Measurements from ENCODE around the gene MBLAC1. TPM values are rescaled to one million over a fixed set of nuclear protein-coding genes. Genes with fewer than 3 reads are reported as not detected.

The MBLAC1 gene
- total RNA-seq, 2 donors from 2014 or later, result 3.8 to 4.2 TPM

GRCh38 chr7:100106633-100107032, 20.1 kb upstream of the MBLAC1 start:
- H3K27me3 Mint-ChIP-seq, result no peaks in the 10 kb centered on the region
- H3K36me3 Mint-ChIP-seq (ENCODE audit: low read depth), result peaks cover 66% of the 10 kb centered on the region
- no peak overlapping the region for H3K4me3 Mint-ChIP-seq
- H3K4me1 Mint-ChIP-seq, result peaks cover 5% of the 10 kb centered on the region
- no peak for ATAC-seq (replicated peaks)
- H3K9me3 Mint-ChIP-seq, result no peaks in the 10 kb centered on the region
- H3K27ac Mint-ChIP-seq, result no peak overlapping the region

GRCh38 chr7:100107125-100107737, 19.5 kb upstream of the MBLAC1 start:
- H3K36me3 Mint-ChIP-seq (ENCODE audit: low read depth), result peaks cover 69% of the 10 kb centered on the region

GRCh38 chr7:100107890-100108289, 18.9 kb upstream of the MBLAC1 start:
- H3K27ac Mint-ChIP-seq, result no peak overlapping the region
- no peaks in the 10 kb centered on the region for H3K27me3 Mint-ChIP-seq
- no peaks in the 10 kb centered on the region for H3K4me1 Mint-ChIP-seq
- H3K4me3 Mint-ChIP-seq, result no peak overlapping the region
- H3K36me3 Mint-ChIP-seq (ENCODE audit: low read depth), result peaks cover 76% of the 10 kb centered on the region
- no peak for ATAC-seq (replicated peaks)
- H3K9me3 Mint-ChIP-seq, result no peaks in the 10 kb centered on the region

More at GRCh38 chr7:100107125-100107737, 19.5 kb upstream of the MBLAC1 start:
- no peaks in the 10 kb centered on the region for H3K9me3 Mint-ChIP-seq
- ATAC-seq (replicated peaks), result no peak
- H3K27me3 Mint-ChIP-seq, result no peaks in the 10 kb centered on the region
- H3K4me3 Mint-ChIP-seq, result no peak overlapping the region
- peaks cover 5% of the 10 kb centered on the region for H3K4me1 Mint-ChIP-seq
- no peak overlapping the region for H3K27ac Mint-ChIP-seq

- Mint-ChIP-seq H3K4me3 (no peak overlapping the region), H3K27ac (peak overlapping the region; percentile 20), H3K4me1 (no peaks in the 10 kb centered on the region), H3K36me3 (ENCODE audit: low read depth) (peaks cover 73% of the 10 kb centered on the region), H3K27me3 (no peaks in the 10 kb centered on the region), H3K9me3 (no peaks in the 10 kb centered on the region)
- ATAC-seq (replicated peaks), result no peak
Measured at GRCh38 chr7:100109521-100110163, 17.1 kb upstream of the MBLAC1 start.

DNA sequence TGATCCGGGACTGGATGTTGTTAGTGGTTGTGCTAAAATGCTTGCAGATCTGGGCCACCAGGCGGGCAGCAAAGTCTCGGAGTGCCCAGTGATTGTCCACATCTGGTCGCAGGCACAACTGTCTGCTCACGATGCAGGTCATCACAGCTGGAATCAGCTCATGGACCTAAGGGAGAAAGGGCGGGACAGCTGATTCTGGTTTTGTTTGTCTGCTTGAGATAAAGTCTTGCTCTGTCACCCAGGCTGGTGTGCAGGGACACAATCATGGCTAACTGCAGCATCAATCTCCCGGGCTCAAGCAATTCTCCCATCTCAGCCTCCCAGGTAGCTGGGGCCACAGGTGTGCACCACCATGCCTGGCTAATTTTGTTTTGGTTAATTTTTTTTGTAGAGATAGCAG, 15.6 kb upstream of the MBLAC1 start:
- Mint-ChIP-seq H3K27me3 (no peaks in the 10 kb centered on the region), H3K9me3 (no peaks in the 10 kb centered on the region), H3K36me3 (ENCODE audit: low read depth) (peaks cover 73% of the 10 kb centered on the region), H3K27ac (no peak overlapping the region), H3K4me1 (no peaks in the 10 kb centered on the region), H3K4me3 (no peak overlapping the region)
- no peak for ATAC-seq (replicated peaks)

- H3K4me1 Mint-ChIP-seq, result peaks cover 5% of the 10 kb centered on the region
- no peaks in the 10 kb centered on the region for H3K9me3 Mint-ChIP-seq
- H3K27me3 Mint-ChIP-seq, result no peaks in the 10 kb centered on the region
- no peak overlapping the region for H3K4me3 Mint-ChIP-seq
- H3K27ac Mint-ChIP-seq, result no peak overlapping the region
- H3K36me3 Mint-ChIP-seq (ENCODE audit: low read depth), result peaks cover 69% of the 10 kb centered on the region
- no peak for ATAC-seq (replicated peaks)
Measured at GRCh38 chr7:100111914-100112313, 14.9 kb upstream of the MBLAC1 start.

DNA sequence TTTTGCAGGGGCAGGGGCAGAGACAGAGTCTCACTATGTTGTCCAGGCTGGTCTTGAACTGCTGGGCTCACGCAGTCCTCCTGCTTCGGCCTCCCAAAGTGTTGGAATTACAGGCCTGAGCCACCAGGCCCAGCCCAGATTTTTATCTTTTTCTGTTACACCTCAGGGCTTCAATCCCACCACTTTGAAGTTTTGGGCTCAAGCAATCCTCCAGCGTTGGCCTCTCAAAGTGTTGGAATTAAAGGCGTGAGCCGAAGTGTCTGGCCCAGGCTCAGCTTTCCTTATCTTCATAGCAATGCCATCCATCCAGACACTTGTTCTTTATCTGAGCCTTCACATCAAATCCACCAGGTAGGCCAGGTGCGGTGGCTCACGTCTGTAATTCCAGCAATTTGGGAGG, 11.7 kb upstream of the MBLAC1 start:
- no peak for ATAC-seq (replicated peaks)
- no peaks in the 10 kb centered on the region for H3K9me3 Mint-ChIP-seq
- H3K27ac Mint-ChIP-seq, result no peak overlapping the region
- peaks cover 5% of the 10 kb centered on the region for H3K4me1 Mint-ChIP-seq
- peaks cover 52% of the 10 kb centered on the region for H3K36me3 Mint-ChIP-seq (ENCODE audit: low read depth)
- H3K4me3 Mint-ChIP-seq, result no peak overlapping the region
- H3K27me3 Mint-ChIP-seq, result no peaks in the 10 kb centered on the region

- Mint-ChIP-seq H3K4me3 (peak overlapping the region; percentile 92), H3K4me1 (peaks cover 5% of the 10 kb centered on the region), H3K27ac (peak overlapping the region; percentile 100), H3K27me3 (no peaks in the 10 kb centered on the region), H3K36me3 (ENCODE audit: low read depth) (peaks cover 30% of the 10 kb centered on the region), H3K9me3 (no peaks in the 10 kb centered on the region)
- no peak for ATAC-seq (replicated peaks)
Measured at GRCh38 chr7:100118388-100119071, 8.2 kb upstream of the MBLAC1 start.

DNA sequence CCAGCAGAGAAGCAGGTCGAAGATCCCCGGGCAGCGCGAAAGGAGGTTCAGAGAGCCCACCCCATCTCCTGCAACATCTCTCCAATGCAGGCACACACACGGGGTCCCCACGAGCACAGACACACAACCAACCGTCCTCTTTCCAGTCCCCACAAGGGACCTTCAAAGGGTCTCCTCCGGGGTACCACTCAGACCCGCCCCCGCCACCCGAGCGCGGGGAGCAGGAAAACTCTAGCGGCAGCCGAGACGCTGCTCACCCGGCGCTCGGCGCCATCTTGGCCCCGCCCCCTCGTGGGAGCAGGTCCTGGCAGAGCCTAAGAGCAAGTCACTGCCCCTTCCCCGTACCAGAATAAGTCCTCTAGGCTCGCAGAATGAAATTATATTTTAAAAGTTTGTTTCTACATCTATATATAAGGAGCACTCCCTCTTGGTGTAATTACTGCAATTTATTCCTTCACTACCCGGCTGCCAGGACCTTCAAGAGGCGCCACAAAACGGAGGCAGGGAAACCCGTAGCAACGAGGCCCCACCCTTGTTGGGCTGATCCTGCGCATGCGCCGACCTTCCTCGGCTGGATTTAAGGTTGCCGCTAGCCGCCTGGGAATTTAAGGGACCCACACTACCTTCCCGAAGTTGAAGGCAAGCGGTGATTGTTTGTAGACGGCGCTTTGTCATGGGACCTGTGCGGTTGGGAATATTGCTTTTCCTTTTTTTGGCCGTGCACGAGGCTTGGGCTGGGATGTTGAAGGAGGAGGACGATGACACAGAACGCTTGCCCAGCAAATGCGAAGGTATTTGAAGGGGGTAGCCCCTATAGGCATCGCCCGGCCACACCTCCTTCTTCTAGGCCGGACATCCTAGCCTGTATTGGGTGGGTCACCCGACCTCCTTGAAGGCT, 7.4 kb upstream of the MBLAC1 start, which contains the start of the genes CNPY4 and TAF6:
TSS of gene CNPY4 (plus strand) at position 563 of the 898 bp plus-strand sequence. CDS start at position 674, 111 bp downstream.
TSS of gene TAF6 (minus strand) at position 287 of the 898 bp plus-strand sequence. CDS start 5,149 bp downstream, outside the sequence.
- Mint-ChIP-seq H3K4me1 (peaks cover 5% of the 10 kb centered on the region), H3K4me3 (peak within 1 kb of the TSS; percentile 92), H3K27ac (peak within 1 kb of the TSS; percentile 100), H3K27me3 (no peaks in the 10 kb centered on the region), H3K36me3 (ENCODE audit: low read depth) (peaks cover 28% of the 10 kb centered on the region), H3K9me3 (no peaks in the 10 kb centered on the region)
- peak; percentile 85 for ATAC-seq (replicated peaks)

DNA sequence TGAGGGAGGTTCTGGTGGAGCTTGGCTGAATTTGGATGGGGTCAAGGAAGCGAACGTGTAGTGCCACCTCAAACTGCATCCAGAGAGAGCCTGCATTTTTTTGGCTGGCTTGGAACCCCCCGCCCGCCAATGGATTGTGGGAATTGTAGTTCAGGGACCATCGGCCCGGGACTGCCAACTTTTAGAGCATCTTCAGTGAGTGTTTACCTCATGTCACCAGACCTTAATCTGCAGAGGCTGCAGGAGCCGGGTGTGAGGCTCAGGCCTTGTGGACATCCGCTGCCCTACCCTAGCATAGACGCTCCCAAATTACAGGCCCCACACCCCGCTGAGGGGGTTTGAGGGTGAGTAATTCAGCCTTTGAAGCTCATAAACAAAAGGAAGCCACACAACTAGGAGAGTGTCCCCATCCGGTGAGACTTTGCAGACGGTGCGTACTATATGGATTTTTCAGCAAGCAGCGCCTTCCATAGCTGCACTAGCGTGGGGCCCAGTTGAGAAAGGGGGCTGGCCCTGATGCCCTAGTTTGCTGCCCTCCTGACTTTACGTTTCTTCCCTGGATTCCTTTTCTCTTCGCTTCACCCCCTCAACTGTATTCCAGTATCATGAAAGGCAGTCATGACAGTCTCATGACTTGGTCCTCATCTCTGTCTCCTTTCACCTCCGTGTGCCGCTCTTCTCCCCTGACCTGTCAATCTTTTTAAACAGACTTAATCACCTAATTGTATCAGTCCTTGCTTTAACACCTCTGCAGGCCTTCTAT, 6.6 kb upstream of the MBLAC1 start:
- Mint-ChIP-seq H3K4me1 (peaks cover 10% of the 10 kb centered on the region), H3K4me3 (peak overlapping the region; percentile 92), H3K36me3 (ENCODE audit: low read depth) (peaks cover 34% of the 10 kb centered on the region), H3K27me3 (no peaks in the 10 kb centered on the region), H3K27ac (peak overlapping the region; percentile 100), H3K9me3 (no peaks in the 10 kb centered on the region)
- ATAC-seq (replicated peaks), result peak; percentile 70

DNA sequence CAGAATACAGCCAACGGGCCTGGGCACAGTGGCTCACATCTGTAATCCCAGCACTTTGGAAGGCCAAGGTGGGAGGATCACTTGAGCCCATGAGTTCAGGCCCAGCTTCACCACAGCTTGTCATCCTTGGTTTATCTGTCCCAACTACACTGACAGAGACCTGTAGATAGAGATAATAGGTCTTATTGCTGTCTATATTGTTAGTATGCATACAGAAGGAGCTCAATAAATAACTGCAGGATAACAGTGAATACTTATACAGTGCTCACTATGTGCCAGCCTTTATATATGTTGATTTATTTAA, 6.1 kb upstream of the MBLAC1 start:
- H3K4me1 Mint-ChIP-seq, result peaks cover 10% of the 10 kb centered on the region
- no peak for ATAC-seq (replicated peaks)
- H3K27me3 Mint-ChIP-seq, result no peaks in the 10 kb centered on the region
- H3K27ac Mint-ChIP-seq, result peak overlapping the region; percentile 100
- peaks cover 34% of the 10 kb centered on the region for H3K36me3 Mint-ChIP-seq (ENCODE audit: low read depth)
- H3K9me3 Mint-ChIP-seq, result no peaks in the 10 kb centered on the region
- peak overlapping the region; percentile 92 for H3K4me3 Mint-ChIP-seq

GRCh38 chr7:100122067-100122466, 4.7 kb upstream of the MBLAC1 start:
- H3K27ac Mint-ChIP-seq, result no peak overlapping the region
- H3K27me3 Mint-ChIP-seq, result no peaks in the 10 kb centered on the region
- H3K9me3 Mint-ChIP-seq, result no peaks in the 10 kb centered on the region
- peaks cover 44% of the 10 kb centered on the region for H3K36me3 Mint-ChIP-seq (ENCODE audit: low read depth)
- peaks cover 5% of the 10 kb centered on the region for H3K4me1 Mint-ChIP-seq
- no peak for ATAC-seq (replicated peaks)
- no peak overlapping the region for H3K4me3 Mint-ChIP-seq

GRCh38 chr7:100122568-100122967, 4.2 kb upstream of the MBLAC1 start:
- peaks cover 44% of the 10 kb centered on the region for H3K36me3 Mint-ChIP-seq (ENCODE audit: low read depth)
- H3K27ac Mint-ChIP-seq, result no peak overlapping the region
- H3K4me3 Mint-ChIP-seq, result no peak overlapping the region
- H3K9me3 Mint-ChIP-seq, result no peaks in the 10 kb centered on the region
- H3K4me1 Mint-ChIP-seq, result peaks cover 5% of the 10 kb centered on the region
- no peak for ATAC-seq (replicated peaks)
- H3K27me3 Mint-ChIP-seq, result no peaks in the 10 kb centered on the region

All from activated T-helper 17 cell treated with anti-CD3 and anti-CD28 coated beads, Interleukin-2, amount 50 U/mL, for 72 hours (primary cell).